ENCODE measurements around the gene PLCG2. TPM values are rescaled to one million over a fixed set of nuclear protein-coding genes. Genes with fewer than 3 reads are reported as not detected.

PLCG2 gene
- polyA plus RNA-seq, 2 of the 4 experiments (the other 2 are of a cell fraction), result 2.8 to 6.0 TPM

DNA sequence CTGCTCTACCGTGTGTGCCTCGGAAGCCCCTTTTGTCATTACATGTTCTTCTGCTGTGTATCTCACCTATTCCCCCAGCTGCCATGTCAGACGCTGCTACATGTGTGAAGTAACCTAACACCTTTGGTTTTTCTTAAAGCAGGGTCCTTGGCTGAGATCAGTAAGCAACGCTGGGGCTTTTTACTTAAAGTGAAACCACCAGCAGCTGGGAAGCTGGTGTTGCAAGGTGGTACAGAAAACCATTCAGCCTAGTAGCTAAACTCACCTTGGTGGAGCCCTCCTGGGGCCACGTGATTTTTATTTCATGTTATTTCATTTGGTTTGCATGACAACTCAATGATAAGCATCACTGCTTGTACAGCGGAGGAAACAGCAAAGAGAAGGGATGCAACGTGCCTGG, 62.6 kb downstream of the PLCG2 start:
- TF ChIP-seq ZNF302 (CRISPR knock-in tag; IDR thresholded peaks at IDR 0.05) (no peak), CEBPB (IDR thresholded peaks at IDR 0.05) (no peak), FOSL2 (IDR thresholded peaks at IDR 0.05) (no peak), FOSL2 (CRISPR knock-in tag; IDR thresholded peaks at IDR 0.05) (no peak), HDAC2 (IDR thresholded peaks at IDR 0.05) (no peak), MAFK (IDR thresholded peaks at IDR 0.05; ENCODE audit: partially characterized antibody) (no peak), BHLHE40 (IDR thresholded peaks at IDR 0.05; ENCODE audit: low read depth, low read length) (no peak), KDM5A (IDR thresholded peaks at IDR 0.05) (no peak)
- TF ChIP-seq, protein P1, sequence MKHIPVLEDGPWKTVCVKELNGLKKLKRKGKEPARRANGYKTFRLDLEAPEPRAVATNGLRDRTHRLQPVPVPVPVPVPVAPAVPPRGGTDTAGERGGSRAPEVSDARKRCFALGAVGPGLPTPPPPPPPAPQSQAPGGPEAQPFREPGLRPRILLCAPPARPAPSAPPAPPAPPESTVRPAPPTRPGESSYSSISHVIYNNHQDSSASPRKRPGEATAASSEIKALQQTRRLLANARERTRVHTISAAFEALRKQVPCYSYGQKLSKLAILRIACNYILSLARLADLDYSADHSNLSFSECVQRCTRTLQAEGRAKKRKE (CRISPR knock-in tag; IDR thresholded peaks at IDR 0.05; ENCODE audit: low read depth), result no peak
- TF ChIP-seq, protein P2, sequence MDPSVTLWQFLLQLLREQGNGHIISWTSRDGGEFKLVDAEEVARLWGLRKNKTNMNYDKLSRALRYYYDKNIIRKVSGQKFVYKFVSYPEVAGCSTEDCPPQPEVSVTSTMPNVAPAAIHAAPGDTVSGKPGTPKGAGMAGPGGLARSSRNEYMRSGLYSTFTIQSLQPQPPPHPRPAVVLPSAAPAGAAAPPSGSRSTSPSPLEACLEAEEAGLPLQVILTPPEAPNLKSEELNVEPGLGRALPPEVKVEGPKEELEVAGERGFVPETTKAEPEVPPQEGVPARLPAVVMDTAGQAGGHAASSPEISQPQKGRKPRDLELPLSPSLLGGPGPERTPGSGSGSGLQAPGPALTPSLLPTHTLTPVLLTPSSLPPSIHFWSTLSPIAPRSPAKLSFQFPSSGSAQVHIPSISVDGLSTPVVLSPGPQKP (IDR thresholded peaks at IDR 0.05; ENCODE audit: low read depth, low read length), result no peak
- CTCF ChIA-PET, result interaction anchor here (1.4 kb wide), 1 partner anchor 10 kb away, joined by 6 read pairs; no protein-coding TSS in a partner anchor
- FAIRE-seq (no peak), ATAC-seq (no peak), DNase-seq (ENCODE audit: low read depth in 1 of 2, low spot score in 1 of 2) (no peak)
- 70% methylated on average over 7 of the region's 7 CpGs for WGBS (ENCODE audit: missing lambda C conversion rate)
- POLR2A ChIA-PET, result no interaction called here
- H3K9me3 ChIP-seq, result 0 out of 3 replicates have a peak, but pooled peaks cover 3% of the 10 kb centered on the region
- no peak overlapping the region for H3K4me2 ChIP-seq
- no peak overlapping the region for H3K4me3 ChIP-seq
- peaks cover 6% of the 10 kb centered on the region; the same call in 2 of the 3 replicates for H3K4me1 ChIP-seq
- H3K27ac ChIP-seq, result no peak overlapping the region

DNA sequence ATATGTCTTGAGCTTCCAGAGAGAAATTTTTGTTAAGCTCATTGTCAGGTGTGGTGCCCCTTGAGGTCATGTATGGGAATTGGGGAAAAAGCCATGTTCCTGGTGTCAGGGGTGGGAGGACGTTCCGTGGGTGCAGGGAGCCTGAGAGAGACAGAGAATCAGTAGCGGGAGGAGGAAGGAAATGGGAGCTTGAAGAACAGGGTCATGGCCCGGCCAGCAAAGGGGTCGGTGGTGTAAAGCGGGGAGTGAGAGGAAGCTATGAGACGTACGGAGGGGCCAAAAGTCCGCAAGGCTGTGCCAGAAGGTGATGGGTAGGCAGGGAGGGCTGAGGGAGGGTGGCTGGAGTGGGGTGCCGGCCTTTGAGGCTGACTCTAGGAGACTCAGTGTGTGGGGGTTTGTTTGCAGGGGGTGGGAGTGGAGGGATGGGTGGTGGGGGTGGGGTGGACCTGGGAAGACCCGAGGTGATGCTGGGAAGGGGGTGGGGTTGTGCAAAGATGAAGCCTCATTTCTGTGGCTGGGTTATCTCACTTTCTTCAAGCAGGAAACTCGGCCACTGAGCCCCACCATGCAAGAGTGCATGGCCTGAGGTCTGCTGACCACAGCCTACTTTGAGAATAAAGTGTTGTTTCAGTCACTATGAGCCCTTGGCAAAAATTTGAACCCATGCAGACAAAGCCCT, 63.6 kb downstream of the PLCG2 start:
- TF ChIP-seq RCOR1 (IDR thresholded peaks at IDR 0.05; ENCODE audit: low read depth, low read length), result no peak
- TF ChIP-seq ZSCAN20 (CRISPR knock-in tag; IDR thresholded peaks at IDR 0.05), result no peak
- TF ChIP-seq, protein P3, sequence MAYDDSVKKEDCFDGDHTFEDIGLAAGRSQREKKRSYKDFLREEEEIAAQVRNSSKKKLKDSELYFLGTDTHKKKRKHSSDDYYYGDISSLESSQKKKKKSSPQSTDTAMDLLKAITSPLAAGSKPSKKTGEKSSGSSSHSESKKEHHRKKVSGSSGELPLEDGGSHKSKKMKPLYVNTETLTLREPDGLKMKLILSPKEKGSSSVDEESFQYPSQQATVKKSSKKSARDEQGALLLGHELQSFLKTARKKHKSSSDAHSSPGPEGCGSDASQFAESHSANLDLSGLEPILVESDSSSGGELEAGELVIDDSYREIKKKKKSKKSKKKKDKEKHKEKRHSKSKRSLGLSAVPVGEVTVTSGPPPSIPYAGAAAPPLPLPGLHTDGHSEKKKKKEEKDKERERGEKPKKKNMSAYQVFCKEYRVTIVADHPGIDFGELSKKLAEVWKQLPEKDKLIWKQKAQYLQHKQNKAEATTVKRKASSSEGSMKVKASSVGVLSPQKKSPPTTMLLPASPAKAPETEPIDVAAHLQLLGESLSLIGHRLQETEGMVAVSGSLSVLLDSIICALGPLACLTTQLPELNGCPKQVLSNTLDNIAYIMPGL (CRISPR knock-in tag; IDR thresholded peaks at IDR 0.05; ENCODE audit: borderline replicate concordance), result no peak
- TF ChIP-seq, protein P4, sequence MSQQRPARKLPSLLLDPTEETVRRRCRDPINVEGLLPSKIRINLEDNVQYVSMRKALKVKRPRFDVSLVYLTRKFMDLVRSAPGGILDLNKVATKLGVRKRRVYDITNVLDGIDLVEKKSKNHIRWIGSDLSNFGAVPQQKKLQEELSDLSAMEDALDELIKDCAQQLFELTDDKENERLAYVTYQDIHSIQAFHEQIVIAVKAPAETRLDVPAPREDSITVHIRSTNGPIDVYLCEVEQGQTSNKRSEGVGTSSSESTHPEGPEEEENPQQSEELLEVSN (IDR thresholded peaks at IDR 0.05; ENCODE audit: borderline replicate concordance, low read depth), result no peak
- no peak for TF ChIP-seq NPAS2 (CRISPR knock-in tag; IDR thresholded peaks at IDR 0.05; ENCODE audit: borderline replicate concordance)
- no peak for TF ChIP-seq HOXB13 (CRISPR knock-in tag; IDR thresholded peaks at IDR 0.05; ENCODE audit: low read depth)
- TF ChIP-seq, protein P5, sequence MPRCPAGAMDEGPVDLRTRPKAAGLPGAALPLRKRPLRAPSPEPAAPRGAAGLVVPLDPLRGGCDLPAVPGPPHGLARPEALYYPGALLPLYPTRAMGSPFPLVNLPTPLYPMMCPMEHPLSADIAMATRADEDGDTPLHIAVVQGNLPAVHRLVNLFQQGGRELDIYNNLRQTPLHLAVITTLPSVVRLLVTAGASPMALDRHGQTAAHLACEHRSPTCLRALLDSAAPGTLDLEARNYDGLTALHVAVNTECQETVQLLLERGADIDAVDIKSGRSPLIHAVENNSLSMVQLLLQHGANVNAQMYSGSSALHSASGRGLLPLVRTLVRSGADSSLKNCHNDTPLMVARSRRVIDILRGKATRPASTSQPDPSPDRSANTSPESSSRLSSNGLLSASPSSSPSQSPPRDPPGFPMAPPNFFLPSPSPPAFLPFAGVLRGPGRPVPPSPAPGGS (IDR thresholded peaks at IDR 0.05), result no peak
- H3K4me1 ChIP-seq, result peaks cover 6% of the 10 kb centered on the region; the same call in 2 of the 3 replicates
- ChIA-PET POLR2A (no interaction called here), CTCF (interaction anchor here (1.4 kb wide), 1 partner anchor 9 kb away, joined by 6 read pairs; no protein-coding TSS in a partner anchor)
- H3K4me2 ChIP-seq, result no peak overlapping the region
- H3K4me3 ChIP-seq, result no peak overlapping the region
- ATAC-seq, result 0 out of 6 replicates have a peak, but pooled peaks of 1 of the 2 experiments have one; percentile 15
- peak overlapping the region; percentile 11 to 55; a peak in 4 of 6 replicates for H3K27ac ChIP-seq
- FAIRE-seq, result no peak
- DNase-seq (ENCODE audit: low read depth in 1 of 2, low spot score in 1 of 2), result no peak
- H3K9me3 ChIP-seq, result 0 out of 3 replicates have a peak, but pooled peaks cover 3% of the 10 kb centered on the region
- 69% methylated on average over 12 of the region's 12 CpGs for WGBS (ENCODE audit: missing lambda C conversion rate)
